GM23338 (cell line): ENCODE measurements around the gene CD4. TPM values are rescaled to one million over a fixed set of nuclear protein-coding genes. Genes with fewer than 3 reads are reported as not detected.
A peak's percentile ranks its signal among the peaks of the same experiment; 100 is the strongest.
"Not testable (repeated sequence)": the region's sequence is repeated elsewhere in the genome, so short reads cannot be mapped to it uniquely, and the experiment has no call there.

Experiments
- ATAC-seq: fragments of 200-7000 bp; cut with Tn5 transposase; 3 replicates; pipeline ENCODE4 v1.9.1; 2020
- DNase-seq: peaks from one replicate; pipeline ENCODE4 v3.0.0-alpha.2; 2015; ENCODE audit warnings: low spot score
- H2AFZ ChIP-seq: fragments of 200-600 bp; sonication (generic); 2 replicates; pipeline ENCODE4 v1.8.0; 2016; ENCODE audit warnings: antibody characterized with exemption, mild to moderate bottlenecking, moderate library complexity
- H3F3A ChIP-seq: fragments of 200-600 bp; sonication (generic); replicated peaks from 2 replicates; pipeline ENCODE4 v1.8.0; 2017; ENCODE audit warnings: antibody characterized with exemption, mixed run types, low read depth
- H3K27ac ChIP-seq: fragments of 200-600 bp; sonication (generic); 2 replicates; pipeline ENCODE4 v1.6.1; 2016; ENCODE audit warnings: low read depth
- H3K27me3 ChIP-seq: fragments of 200-600 bp; sonication (generic); 2 replicates; pipeline ENCODE4 v1.8.0; 2016; ENCODE audit warnings: mild to moderate bottlenecking, mixed run types, moderate library complexity; ENCODE audit not compliant: insufficient read depth
- H3K36me3 ChIP-seq: fragments of 200-600 bp; sonication (generic); 2 replicates; pipeline ENCODE4 v1.8.0; 2016; ENCODE audit warnings: mild to moderate bottlenecking; ENCODE audit not compliant: insufficient read depth
- H3K4me1 ChIP-seq: fragments of 200-600 bp; sonication (generic); 2 replicates; pipeline ENCODE4 v1.8.0; 2016; ENCODE audit warnings: mild to moderate bottlenecking, moderate library complexity; ENCODE audit not compliant: insufficient read depth
- H3K4me2 ChIP-seq: fragments of 200-600 bp; sonication (generic); 2 replicates; pipeline ENCODE4 v1.7.1; 2017; ENCODE audit warnings: mixed run types
- H3K4me3 ChIP-seq: fragments of 200-600 bp; sonication (generic); 2 replicates; pipeline ENCODE4 v1.6.1; 2016; ENCODE audit warnings: mixed run types
- H3K79me2 ChIP-seq: fragments of 200-600 bp; sonication (generic); replicated peaks from 2 replicates; pipeline ENCODE4 v1.8.0; 2017; ENCODE audit warnings: mild to moderate bottlenecking; ENCODE audit not compliant: insufficient read depth
- H3K9me2 ChIP-seq: fragments of 200-600 bp; sonication (generic); 2 replicates; pipeline ENCODE4 v1.8.0; 2017; ENCODE audit not compliant: insufficient read depth
- H4K20me1 ChIP-seq: fragments of 200-600 bp; sonication (generic); replicated peaks from 2 replicates; pipeline ENCODE4 v1.8.0; 2017; ENCODE audit warnings: mild to moderate bottlenecking; ENCODE audit not compliant: insufficient read depth
- H3K27ac Mint-ChIP-seq: 2 replicates; pipeline ENCODE4 v1.8.0; 2020; ENCODE audit warnings: inconsistent platforms, mild to moderate bottlenecking, moderate library complexity, mixed read lengths
- H3K27me3 Mint-ChIP-seq: 3 replicates; pipeline ENCODE4 v1.8.0; 2022; ENCODE audit warnings: low read depth, mild to moderate bottlenecking, moderate library complexity, mixed read lengths, inconsistent platforms; ENCODE audit not compliant: insufficient read depth, poor library complexity
- H3K36me3 Mint-ChIP-seq: 3 replicates; pipeline ENCODE4 v1.8.0; 2021; ENCODE audit warnings: low read depth, mild to moderate bottlenecking, inconsistent platforms, moderate library complexity, mixed read lengths
- H3K4me1 Mint-ChIP-seq: 3 replicates; pipeline ENCODE4 v1.8.0; 2020; ENCODE audit warnings: mild to moderate bottlenecking, inconsistent platforms, mixed read lengths
- H3K4me3 Mint-ChIP-seq: 3 replicates; pipeline ENCODE4 v1.8.0; 2021; ENCODE audit warnings: moderate library complexity, mild to moderate bottlenecking, inconsistent platforms, mixed read lengths
- H3K9me3 Mint-ChIP-seq: 3 replicates; pipeline ENCODE4 v1.8.0; 2020; ENCODE audit warnings: moderate library complexity, mild to moderate bottlenecking, inconsistent platforms, mixed read lengths
- CREB1 ChIP-seq: fragments of 250-450 bp; sonication (Bioruptor Pico); IDR thresholded peaks from 2 replicates; pipeline ENCODE4 v1.5.0; 2020; ENCODE audit warnings: low read depth, mild to moderate bottlenecking, moderate library complexity
- ETS1 ChIP-seq: IDR thresholded peaks from 2 replicates; pipeline ENCODE4 v1.6.1; 2016; ENCODE audit warnings: antibody characterized with exemption
- NANOG ChIP-seq: IDR thresholded peaks from 2 replicates; pipeline ENCODE4 v1.6.1; 2016; ENCODE audit warnings: antibody characterized with exemption, borderline replicate concordance
- POLR2AphosphoS5 ChIP-seq: IDR thresholded peaks from 2 replicates; pipeline ENCODE4 v1.6.1; 2016; ENCODE audit warnings: antibody characterized with exemption, low read depth
- ZNF331 ChIP-seq: fragments of 250-450 bp; sonication (Bioruptor Pico); IDR thresholded peaks from 2 replicates; pipeline ENCODE4 v1.5.0; 2020; ENCODE audit warnings: low read depth, mild to moderate bottlenecking, moderate library complexity
- polyA plus RNA-seq: library from polyadenylated mRNA; unstranded; fragments of >200 nt; fragmentation: Nextera tagmentation; extraction: Ambion mirVana; gene quantifications from 2 replicates; pipeline ENCODE4 v1.2.1, GENCODE V29; 2016
- total RNA-seq: library from RNA; depleted of rRNA; stranded (reverse); fragments of >200 nt; shearing (Covaris generic); gene quantifications from 2 replicates; pipeline ENCODE4 v1.2.3, GENCODE V29; 2014
- TF ChIP-seq, protein P1 (sequence below), 2 experiments: fragments of 200-600 bp in 1 of 2; sonication (generic) in 1 of 2; conservative IDR thresholded peaks; 2 replicates each; pipeline versions ENCODE4 v1.5.1 to v1.6.1; 2016 to 2017; ENCODE audit warnings: antibody characterized with exemption in 2 of 2, low read depth in 2 of 2, mild to moderate bottlenecking in 2 of 2, moderate library complexity in 1 of 2
- TF ChIP-seq, protein P2 (sequence below): fragments of 250-450 bp; sonication (Bioruptor Pico); IDR thresholded peaks from 2 replicates; pipeline ENCODE4 v1.5.0; 2020; ENCODE audit warnings: mild to moderate bottlenecking, moderate library complexity

Gene CD4
- total and polyA plus RNA-seq, 2 experiments from 2014 or later: 1.5 to 2.0 TPM

GRCh38 chr12:6869049-6870021 lies 80.0 kb downstream of the CD4 start:
- peak overlapping the region; percentile 100 for H3K4me2 ChIP-seq
- H2AFZ ChIP-seq: no peak overlapping the region
- TF ChIP-seq, protein P1, sequence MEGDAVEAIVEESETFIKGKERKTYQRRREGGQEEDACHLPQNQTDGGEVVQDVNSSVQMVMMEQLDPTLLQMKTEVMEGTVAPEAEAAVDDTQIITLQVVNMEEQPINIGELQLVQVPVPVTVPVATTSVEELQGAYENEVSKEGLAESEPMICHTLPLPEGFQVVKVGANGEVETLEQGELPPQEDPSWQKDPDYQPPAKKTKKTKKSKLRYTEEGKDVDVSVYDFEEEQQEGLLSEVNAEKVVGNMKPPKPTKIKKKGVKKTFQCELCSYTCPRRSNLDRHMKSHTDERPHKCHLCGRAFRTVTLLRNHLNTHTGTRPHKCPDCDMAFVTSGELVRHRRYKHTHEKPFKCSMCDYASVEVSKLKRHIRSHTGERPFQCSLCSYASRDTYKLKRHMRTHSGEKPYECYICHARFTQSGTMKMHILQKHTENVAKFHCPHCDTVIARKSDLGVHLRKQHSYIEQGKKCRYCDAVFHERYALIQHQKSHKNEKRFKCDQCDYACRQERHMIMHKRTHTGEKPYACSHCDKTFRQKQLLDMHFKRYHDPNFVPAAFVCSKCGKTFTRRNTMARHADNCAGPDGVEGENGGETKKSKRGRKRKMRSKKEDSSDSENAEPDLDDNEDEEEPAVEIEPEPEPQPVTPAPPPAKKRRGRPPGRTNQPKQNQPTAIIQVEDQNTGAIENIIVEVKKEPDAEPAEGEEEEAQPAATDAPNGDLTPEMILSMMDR (conservative IDR thresholded peaks at IDR 0.05; ENCODE audit: low read depth in 2 of 2): peak; percentile 91 to 94
- TF ChIP-seq ETS1 (no peak; the same call in 1 of the 2 replicates), NANOG (no peak), POLR2AphosphoS5 (peak; percentile 56; the same call in 1 of the 2 replicates), ZNF331 (CRISPR knock-in tag) (no peak), CREB1 (CRISPR knock-in tag) (no peak)
- TF ChIP-seq, protein P2, sequence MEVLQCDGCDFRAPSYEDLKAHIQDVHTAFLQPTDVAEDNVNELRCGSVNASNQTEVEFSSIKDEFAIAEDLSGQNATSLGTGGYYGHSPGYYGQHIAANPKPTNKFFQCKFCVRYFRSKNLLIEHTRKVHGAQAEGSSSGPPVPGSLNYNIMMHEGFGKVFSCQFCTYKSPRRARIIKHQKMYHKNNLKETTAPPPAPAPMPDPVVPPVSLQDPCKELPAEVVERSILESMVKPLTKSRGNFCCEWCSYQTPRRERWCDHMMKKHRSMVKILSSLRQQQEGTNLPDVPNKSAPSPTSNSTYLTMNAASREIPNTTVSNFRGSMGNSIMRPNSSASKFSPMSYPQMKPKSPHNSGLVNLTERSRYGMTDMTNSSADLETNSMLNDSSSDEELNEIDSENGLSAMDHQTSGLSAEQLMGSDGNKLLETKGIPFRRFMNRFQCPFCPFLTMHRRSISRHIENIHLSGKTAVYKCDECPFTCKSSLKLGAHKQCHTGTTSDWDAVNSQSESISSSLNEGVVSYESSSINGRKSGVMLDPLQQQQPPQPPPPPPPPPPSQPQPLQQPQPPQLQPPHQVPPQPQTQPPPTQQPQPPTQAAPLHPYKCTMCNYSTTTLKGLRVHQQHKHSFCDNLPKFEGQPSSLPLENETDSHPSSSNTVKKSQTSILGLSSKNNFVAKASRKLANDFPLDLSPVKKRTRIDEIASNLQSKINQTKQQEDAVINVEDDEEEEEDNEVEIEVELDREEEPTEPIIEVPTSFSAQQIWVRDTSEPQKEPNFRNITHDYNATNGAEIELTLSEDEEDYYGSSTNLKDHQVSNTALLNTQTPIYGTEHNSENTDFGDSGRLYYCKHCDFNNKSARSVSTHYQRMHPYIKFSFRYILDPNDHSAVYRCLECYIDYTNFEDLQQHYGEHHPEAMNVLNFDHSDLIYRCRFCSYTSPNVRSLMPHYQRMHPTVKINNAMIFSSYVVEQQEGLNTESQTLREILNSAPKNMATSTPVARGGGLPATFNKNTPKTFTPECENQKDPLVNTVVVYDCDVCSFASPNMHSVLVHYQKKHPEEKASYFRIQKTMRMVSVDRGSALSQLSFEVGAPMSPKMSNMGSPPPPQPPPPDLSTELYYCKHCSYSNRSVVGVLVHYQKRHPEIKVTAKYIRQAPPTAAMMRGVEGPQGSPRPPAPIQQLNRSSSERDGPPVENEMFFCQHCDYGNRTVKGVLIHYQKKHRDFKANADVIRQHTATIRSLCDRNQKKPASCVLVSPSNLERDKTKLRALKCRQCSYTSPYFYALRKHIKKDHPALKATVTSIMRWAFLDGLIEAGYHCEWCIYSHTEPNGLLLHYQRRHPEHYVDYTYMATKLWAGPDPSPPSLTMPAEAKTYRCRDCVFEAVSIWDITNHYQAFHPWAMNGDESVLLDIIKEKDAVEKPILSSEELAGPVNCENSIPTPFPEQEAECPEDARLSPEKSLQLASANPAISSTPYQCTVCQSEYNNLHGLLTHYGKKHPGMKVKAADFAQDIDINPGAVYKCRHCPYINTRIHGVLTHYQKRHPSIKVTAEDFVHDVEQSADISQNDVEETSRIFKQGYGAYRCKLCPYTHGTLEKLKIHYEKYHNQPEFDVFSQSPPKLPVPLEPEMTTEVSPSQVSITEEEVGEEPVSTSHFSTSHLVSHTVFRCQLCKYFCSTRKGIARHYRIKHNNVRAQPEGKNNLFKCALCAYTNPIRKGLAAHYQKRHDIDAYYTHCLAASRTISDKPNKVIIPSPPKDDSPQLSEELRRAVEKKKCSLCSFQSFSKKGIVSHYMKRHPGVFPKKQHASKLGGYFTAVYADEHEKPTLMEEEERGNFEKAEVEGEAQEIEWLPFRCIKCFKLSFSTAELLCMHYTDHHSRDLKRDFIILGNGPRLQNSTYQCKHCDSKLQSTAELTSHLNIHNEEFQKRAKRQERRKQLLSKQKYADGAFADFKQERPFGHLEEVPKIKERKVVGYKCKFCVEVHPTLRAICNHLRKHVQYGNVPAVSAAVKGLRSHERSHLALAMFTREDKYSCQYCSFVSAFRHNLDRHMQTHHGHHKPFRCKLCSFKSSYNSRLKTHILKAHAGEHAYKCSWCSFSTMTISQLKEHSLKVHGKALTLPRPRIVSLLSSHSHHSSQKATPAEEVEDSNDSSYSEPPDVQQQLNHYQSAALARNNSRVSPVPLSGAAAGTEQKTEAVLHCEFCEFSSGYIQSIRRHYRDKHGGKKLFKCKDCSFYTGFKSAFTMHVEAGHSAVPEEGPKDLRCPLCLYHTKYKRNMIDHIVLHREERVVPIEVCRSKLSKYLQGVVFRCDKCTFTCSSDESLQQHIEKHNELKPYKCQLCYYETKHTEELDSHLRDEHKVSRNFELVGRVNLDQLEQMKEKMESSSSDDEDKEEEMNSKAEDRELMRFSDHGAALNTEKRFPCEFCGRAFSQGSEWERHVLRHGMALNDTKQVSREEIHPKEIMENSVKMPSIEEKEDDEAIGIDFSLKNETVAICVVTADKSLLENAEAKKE: peak; percentile 58; the same call in 1 of the 2 replicates
- Mint-ChIP-seq H3K4me1 (peaks cover 57% of the 10 kb centered on the region), H3K27me3 (peaks cover 54% of the 10 kb centered on the region), H3K36me3 (peaks cover 61% of the 10 kb centered on the region), H3K4me3 (peak overlapping the region; percentile 94), H3K9me3 (no peaks in the 10 kb centered on the region; the same call in 1 of the 3 replicates), H3K27ac (peak overlapping the region; percentile 94)
- no peaks in the 10 kb centered on the region for H3K27me3 ChIP-seq
- DNase-seq: peak; percentile 96
- H3K79me2 ChIP-seq: peaks cover 28% of the 10 kb centered on the region
- H3K4me1 ChIP-seq: peaks cover 56% of the 10 kb centered on the region
- peaks cover 32% of the 10 kb centered on the region for H4K20me1 ChIP-seq
- peaks cover 68% of the 10 kb centered on the region for H3F3A ChIP-seq
- ATAC-seq: peak; percentile 1
- no peaks in the 10 kb centered on the region for H3K9me2 ChIP-seq
- peaks cover 14% of the 10 kb centered on the region; the same call in 1 of the 2 replicates for H3K36me3 ChIP-seq
- peak overlapping the region; percentile 85 for H3K27ac ChIP-seq
- peak overlapping the region; percentile 97 for H3K4me3 ChIP-seq

- Histone ChIP-seq H3K4me2 (peak overlapping the region; percentile 100; the same call in 1 of the 2 replicates), H4K20me1 (peaks cover 32% of the 10 kb centered on the region), H3K79me2 (peaks cover 33% of the 10 kb centered on the region), H3K36me3 (peaks cover 14% of the 10 kb centered on the region; the same call in 1 of the 2 replicates), H3K27ac (0 out of 2 replicates have a peak overlapping the region, but pooled peaks have one; percentile 79), H3K4me3 (peak overlapping the region; percentile 99; the same call in 1 of the 2 replicates), H3K4me1 (peaks cover 57% of the 10 kb centered on the region), H3F3A (peaks cover 72% of the 10 kb centered on the region)
- Mint-ChIP-seq H3K4me1 (peaks cover 55% of the 10 kb centered on the region), H3K27me3 (peaks cover 55% of the 10 kb centered on the region), H3K36me3 (peaks cover 51% of the 10 kb centered on the region), H3K4me3 (peak overlapping the region; percentile 92; the same call in 2 of the 3 replicates)
- not testable (repeated sequence) for H3K27ac Mint-ChIP-seq, H3K9me2 ChIP-seq, H3K9me3 Mint-ChIP-seq, ATAC-seq, H2AFZ ChIP-seq, DNase-seq, H3K27me3 ChIP-seq
Observed at GRCh38 chr12:6870304-6870703, 81.0 kb downstream of the CD4 start.
